Omental fat pad (tissue), 4 donors: ENCODE measurements around the gene NLGN4X. TPM values are rescaled to one million over a fixed set of nuclear protein-coding genes. Genes with fewer than 3 reads are reported as not detected.

ENCODE experiments used
- ATAC-seq: fragments of 150-250 bp; one replicate; pipeline ENCODE4 v1.9.1; 2016; ENCODE audit warnings: mild to moderate bottlenecking, moderate library complexity; ENCODE audit not compliant: low FRiP score
- DNase-seq: peaks from one replicate; pipeline ENCODE4 v3.0.0-alpha.2; 2019; ENCODE audit warnings: low spot score
- small RNA-seq: library from RNA; depleted of rRNA; stranded (forward); fragments of <200 nt; gene quantifications from one replicate; pipeline ENCODE3, GENCODE V24; 2016
- total RNA-seq, 4 donors: library from RNA; depleted of rRNA; stranded (reverse); fragments of >200 nt; gene quantifications; one replicate each; pipeline ENCODE4 v1.1.0, GENCODE V29; 2016
- TF ChIP-seq, protein P1 (sequence below), 3 donors: fragments of 450-650 bp; IDR thresholded peaks; one replicate each; pipeline ENCODE4 v1.5.1; 2016 to 2017; ENCODE audit warnings: antibody characterized with exemption in 3 of 3, mild to moderate bottlenecking in 3 of 3, moderate library complexity in 2 of 3

NLGN4X gene
- total RNA-seq, 4 donors from 2014 or later, result 2.9 to 14.8 (median 5.5) TPM

DNA sequence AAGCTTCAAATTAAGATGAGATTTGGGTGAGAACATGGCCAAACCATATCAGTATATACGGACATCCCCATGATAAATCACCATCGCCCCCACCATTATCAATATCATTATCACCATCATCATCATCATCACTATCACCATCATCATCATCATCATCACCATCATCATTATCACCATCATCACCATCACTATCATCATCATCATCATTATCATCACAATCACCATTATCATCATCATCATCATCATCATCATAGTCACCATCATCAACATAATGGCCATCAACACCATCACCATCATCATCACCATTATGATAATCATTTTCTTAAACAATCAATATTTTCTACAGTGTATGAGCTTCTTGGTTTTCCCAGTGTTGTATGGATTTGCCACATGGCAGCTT is 360.9 kb downstream of the NLGN4X start:
- no peak for ATAC-seq

DNA sequence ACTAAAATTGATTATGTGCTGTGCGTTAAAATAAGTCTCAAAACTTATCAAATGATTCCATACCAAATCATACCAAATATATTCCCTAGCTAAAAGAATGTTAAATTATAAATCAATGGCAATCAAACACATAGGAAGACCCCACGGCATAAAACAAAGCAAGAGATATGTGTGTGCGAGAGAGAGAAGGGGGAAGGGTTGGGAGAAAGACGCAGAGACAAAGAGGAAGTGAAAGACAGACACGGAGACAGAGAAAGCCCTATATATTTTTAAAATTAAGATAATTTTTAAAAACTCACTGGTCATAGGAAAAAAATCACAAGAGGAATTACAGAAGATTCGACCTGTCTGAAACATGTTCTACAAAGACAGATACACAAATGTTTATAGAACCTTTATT is 371.4 kb downstream of the NLGN4X start:
- TF ChIP-seq, protein P1, sequence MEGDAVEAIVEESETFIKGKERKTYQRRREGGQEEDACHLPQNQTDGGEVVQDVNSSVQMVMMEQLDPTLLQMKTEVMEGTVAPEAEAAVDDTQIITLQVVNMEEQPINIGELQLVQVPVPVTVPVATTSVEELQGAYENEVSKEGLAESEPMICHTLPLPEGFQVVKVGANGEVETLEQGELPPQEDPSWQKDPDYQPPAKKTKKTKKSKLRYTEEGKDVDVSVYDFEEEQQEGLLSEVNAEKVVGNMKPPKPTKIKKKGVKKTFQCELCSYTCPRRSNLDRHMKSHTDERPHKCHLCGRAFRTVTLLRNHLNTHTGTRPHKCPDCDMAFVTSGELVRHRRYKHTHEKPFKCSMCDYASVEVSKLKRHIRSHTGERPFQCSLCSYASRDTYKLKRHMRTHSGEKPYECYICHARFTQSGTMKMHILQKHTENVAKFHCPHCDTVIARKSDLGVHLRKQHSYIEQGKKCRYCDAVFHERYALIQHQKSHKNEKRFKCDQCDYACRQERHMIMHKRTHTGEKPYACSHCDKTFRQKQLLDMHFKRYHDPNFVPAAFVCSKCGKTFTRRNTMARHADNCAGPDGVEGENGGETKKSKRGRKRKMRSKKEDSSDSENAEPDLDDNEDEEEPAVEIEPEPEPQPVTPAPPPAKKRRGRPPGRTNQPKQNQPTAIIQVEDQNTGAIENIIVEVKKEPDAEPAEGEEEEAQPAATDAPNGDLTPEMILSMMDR (IDR thresholded peaks at IDR 0.05), result no peak
- DNase-seq (no peak), ATAC-seq (no peak)

More for the DNA sequence above, 360.9 kb downstream of the NLGN4X start:
- TF ChIP-seq, protein P1 (IDR thresholded peaks at IDR 0.05), result no peak
- no peak for DNase-seq

DNA sequence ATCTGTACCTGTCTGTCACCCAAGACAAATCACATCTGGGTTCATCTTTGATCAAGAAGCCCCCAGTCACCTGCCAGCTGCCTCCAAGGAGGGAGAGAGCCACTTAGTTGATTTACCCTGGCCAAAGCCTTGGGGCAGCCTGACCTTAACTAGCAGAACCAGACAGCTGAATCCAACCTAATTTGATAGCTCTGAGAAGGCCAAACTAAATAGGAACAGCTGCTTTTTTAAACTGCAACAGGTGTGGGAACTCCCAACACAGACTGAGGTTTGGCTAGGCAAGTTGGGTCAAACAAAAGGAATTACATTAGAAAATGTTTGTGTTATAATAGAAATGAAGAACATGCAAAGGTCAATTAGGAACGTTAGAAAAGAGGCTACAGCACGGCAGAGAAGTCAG is 375.7 kb downstream of the NLGN4X start:
- no peak for ATAC-seq
- TF ChIP-seq, protein P1 (IDR thresholded peaks at IDR 0.05), result no peak
- DNase-seq, result no peak

DNA sequence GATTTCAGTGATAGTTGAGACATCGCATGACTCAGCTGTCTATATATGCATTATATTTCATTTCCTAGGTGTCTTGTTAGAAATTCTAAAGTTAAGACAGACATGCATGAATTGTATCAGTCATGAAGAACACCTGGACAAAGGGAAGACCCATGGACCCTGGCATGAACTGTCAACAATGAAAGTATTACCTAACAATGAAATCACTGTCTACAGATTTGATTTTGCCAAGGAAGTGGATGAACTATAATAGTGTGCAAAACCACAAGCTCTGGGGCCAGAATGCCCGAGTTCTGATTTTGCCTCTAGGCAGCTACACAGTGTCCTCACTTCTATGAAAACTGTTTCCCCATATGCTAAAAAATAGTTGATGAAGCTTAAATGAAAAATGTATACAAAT is 386.1 kb downstream of the NLGN4X start:
- ATAC-seq (no peak), DNase-seq (no peak)
- TF ChIP-seq, protein P1 (IDR thresholded peaks at IDR 0.05), result no peak

Small RNAs within 50 kb of the gene (small RNA-seq; reads per million reads assigned to genes)
- not detected for gene RF00322
